HG03025 (cell line): ENCODE data around the gene SUPT5H.

Experiments used
- ATAC-seq: cut with Tn5 transposase; IDR thresholded peaks from one replicate; pipeline ENCODE4 v1.9.1; 2021; ENCODE audit warnings: mild to moderate bottlenecking, moderate library complexity; ENCODE audit not compliant: unreplicated experiment, low FRiP score

SUPT5H gene

GRCh38 chr19:39445196-39446111, at the start of gene SUPT5H:
Gene SUPT5H, plus strand, starts transcription at chr19:39445582. Its CDS starts 309 bp downstream, at chr19:39445891.
- peak; percentile 78 for ATAC-seq

GRCh38 chr19:39397360-39398296, 47.8 kb upstream of the SUPT5H start:
- ATAC-seq = no peak

- ATAC-seq = no peak
Measured at GRCh38 chr19:39398297-39398864, 47.0 kb upstream of the SUPT5H start.

- ATAC-seq = no peak
Measured at GRCh38 chr19:39399668-39400050, 45.7 kb upstream of the SUPT5H start.

GRCh38 chr19:39400061-39400460, 45.3 kb upstream of the SUPT5H start:
- ATAC-seq = no peak

- no peak for ATAC-seq
Measured at GRCh38 chr19:39401070-39401548, 44.3 kb upstream of the SUPT5H start.

- no peak for ATAC-seq
Measured at GRCh38 chr19:39401549-39402345, 43.6 kb upstream of the SUPT5H start.

GRCh38 chr19:39402346-39403300, 42.8 kb upstream of the SUPT5H start:
- peak; percentile 21 for ATAC-seq

GRCh38 chr19:39403331-39404312, 41.8 kb upstream of the SUPT5H start:
- no peak for ATAC-seq

- ATAC-seq = no peak
Measured at GRCh38 chr19:39405261-39405957, 40.0 kb upstream of the SUPT5H start.

GRCh38 chr19:39405958-39406655, 39.3 kb upstream of the SUPT5H start:
- no peak for ATAC-seq

- no peak for ATAC-seq
Measured at GRCh38 chr19:39406656-39407409, 38.5 kb upstream of the SUPT5H start, which contains the start of gene ZFP36. Gene ZFP36, plus strand, starts transcription at chr19:39406847. Its CDS starts 58 bp downstream, at chr19:39406905.

GRCh38 chr19:39407410-39407659, 38.0 kb upstream of the SUPT5H start:
- ATAC-seq = no peak

GRCh38 chr19:39407660-39408391, 37.6 kb upstream of the SUPT5H start:
- ATAC-seq = no peak
